Measurements from ENCODE around the gene DNAH8.

DNAH8 gene

GRCh38 chr6:38799529-38800184, 84.5 kb downstream of the DNAH8 start:
- DNase-seq, result no peak

- no peak for DNase-seq
Observed at GRCh38 chr6:38801305-38801704, 86.2 kb downstream of the DNAH8 start.

GRCh38 chr6:38802497-38802896, 87.4 kb downstream of the DNAH8 start:
- no peak for DNase-seq

- no peak for DNase-seq
Observed at GRCh38 chr6:38803129-38803528, 88.0 kb downstream of the DNAH8 start.

GRCh38 chr6:38804358-38804757, 89.2 kb downstream of the DNAH8 start:
- no peak for DNase-seq

GRCh38 chr6:38805127-38805655, 90.1 kb downstream of the DNAH8 start:
- DNase-seq, result no peak

GRCh38 chr6:38805692-38806091, 90.6 kb downstream of the DNAH8 start:
- DNase-seq, result no peak

GRCh38 chr6:38806271-38806670, 91.2 kb downstream of the DNAH8 start:
- no peak for DNase-seq

- DNase-seq, result no peak
Observed at GRCh38 chr6:38806833-38807232, 91.7 kb downstream of the DNAH8 start.

GRCh38 chr6:38808039-38808438, 92.9 kb downstream of the DNAH8 start:
- no peak for DNase-seq

- no peak for DNase-seq
Observed at GRCh38 chr6:38813041-38813823, 98.1 kb downstream of the DNAH8 start.

- DNase-seq, result no peak
Observed at GRCh38 chr6:38814761-38815160, 99.7 kb downstream of the DNAH8 start.

GRCh38 chr6:38815250-38815649, 100.1 kb downstream of the DNAH8 start:
- no peak for DNase-seq

GRCh38 chr6:38818691-38819090, 103.6 kb downstream of the DNAH8 start:
- DNase-seq, result no peak

GRCh38 chr6:38822963-38823362, 107.9 kb downstream of the DNAH8 start:
- no peak for DNase-seq

- no peak for DNase-seq
Observed at GRCh38 chr6:38824243-38824894, 109.3 kb downstream of the DNAH8 start.

- DNase-seq, result no peak
Observed at GRCh38 chr6:38827024-38827423, 111.9 kb downstream of the DNAH8 start.

- DNase-seq, result no peak
Observed at GRCh38 chr6:38831865-38832264, 116.8 kb downstream of the DNAH8 start.

GRCh38 chr6:38833320-38833719, 118.2 kb downstream of the DNAH8 start:
- DNase-seq, result no peak

GRCh38 chr6:38836585-38836984, 121.5 kb downstream of the DNAH8 start:
- no peak for DNase-seq

- DNase-seq, result no peak
Observed at GRCh38 chr6:38837101-38837500, 122.0 kb downstream of the DNAH8 start.

GRCh38 chr6:38843798-38844197, 128.7 kb downstream of the DNAH8 start:
- DNase-seq, result no peak

GRCh38 chr6:38845931-38846330, 130.8 kb downstream of the DNAH8 start:
- DNase-seq, result no peak

- no peak for DNase-seq
Observed at GRCh38 chr6:38846361-38846760, 131.2 kb downstream of the DNAH8 start.

Measured in NCI-H1930 (cell line).